ENCODE data around the gene SORCS3.

The SORCS3 gene

DNA sequence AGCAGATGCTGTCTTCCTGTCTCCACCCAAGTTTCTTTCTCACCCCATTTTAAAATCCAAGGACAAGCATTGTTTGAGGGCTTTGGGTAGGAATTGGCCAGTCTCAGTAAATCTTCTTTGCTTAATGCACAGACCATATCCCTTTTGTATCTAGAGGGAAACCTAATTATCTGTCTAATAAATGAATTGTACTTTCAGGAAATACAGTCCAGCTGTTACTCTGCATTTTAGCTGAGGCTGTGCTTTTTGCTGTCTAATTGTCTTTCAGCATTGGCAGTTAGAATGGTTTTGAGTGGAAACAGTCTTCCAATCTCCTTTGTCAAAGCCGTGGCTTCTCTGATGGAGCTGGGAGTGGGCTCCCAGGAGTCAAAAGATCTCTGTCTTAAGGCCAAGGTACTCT lies 388.2 kb downstream of the SORCS3 start:
- no peak for DNase-seq

DNA sequence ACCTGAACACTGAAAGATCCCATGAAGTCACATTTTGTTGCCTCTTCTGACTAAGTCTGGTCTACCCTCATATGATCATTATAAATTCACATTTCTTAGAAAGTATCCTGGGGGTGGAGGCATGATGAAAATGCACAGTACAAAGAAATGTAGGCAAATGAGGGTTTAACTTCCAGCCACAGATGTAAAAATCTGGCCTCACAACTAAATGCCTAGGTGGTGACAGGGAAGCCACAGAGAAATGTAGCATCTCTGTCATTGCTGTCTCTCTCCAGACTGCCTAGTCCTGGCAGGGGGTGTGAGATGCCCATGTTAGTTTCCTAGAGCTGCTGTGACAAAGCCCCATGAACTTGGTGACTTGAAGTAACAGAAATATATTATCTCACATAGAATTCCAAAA lies 395.9 kb downstream of the SORCS3 start:
- no peak for DNase-seq

DNA sequence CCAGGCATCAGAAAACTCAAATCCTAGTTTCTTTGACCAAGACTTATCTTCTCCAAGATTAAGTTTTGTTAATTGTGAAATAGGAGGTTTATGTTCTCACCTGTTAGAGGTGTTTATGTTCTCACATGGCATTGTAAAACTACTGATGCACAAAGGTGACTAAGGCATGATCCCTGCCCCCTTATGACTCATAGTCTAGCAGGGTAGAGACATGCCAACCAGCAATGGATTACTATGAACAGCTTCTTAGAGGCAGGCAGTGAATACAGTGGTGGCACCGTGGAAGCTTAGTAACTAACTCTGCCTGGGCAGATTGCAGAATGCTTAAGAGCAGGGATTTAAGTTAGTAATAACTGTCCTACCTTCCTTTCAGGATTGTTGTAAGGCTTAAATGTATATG lies 400.9 kb downstream of the SORCS3 start:
- no peak for DNase-seq

DNA sequence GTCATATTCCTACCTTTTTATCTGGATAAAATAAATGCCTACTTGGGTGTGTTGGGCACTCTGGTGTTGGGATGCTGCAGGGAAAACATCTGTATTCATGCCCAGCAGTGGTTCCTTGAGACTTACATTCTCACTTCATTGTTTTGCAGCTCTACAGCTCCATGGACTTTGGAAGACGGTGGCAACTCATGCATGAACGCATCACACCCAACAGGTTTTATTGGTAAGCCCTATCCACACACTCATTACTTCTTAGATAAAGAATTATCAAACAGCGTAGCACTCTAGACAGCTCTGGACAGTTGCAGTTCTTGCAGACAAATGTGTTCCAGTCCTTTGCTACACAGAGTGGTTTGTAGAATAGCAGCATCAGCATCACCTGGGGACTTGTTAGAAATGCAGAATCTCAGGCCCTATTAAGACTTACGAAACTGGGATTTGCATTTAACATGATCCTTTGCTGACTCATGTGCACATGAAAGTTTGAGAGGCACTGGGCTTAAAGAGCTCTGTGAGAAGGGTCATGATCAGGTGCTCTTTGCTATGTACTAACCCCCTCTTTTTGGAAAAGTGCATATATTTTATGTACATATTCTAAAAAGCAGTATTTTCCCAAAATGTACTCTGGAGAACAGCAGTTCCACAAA lies 401.9 kb downstream of the SORCS3 start:
- no peak for DNase-seq

DNA sequence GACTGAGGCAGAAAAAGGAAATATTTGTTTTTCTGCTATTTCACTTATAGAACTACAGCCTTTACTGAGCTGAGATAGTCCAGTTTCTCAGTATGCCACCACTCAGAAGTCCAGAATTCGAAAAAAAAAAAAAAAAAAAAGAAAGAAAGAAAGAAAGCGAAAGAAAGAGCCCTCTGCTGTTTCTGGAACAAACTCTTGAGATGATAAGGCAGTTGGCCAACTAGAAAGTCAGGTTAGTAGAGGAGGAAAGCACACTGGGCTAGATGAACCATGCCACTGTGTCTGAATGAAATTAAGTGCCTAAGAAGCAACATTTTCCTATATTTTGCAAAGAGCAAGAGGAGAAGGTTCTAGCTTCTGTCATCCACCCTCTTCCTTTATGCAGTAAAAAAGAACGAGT lies 403.8 kb downstream of the SORCS3 start:
- DNase-seq = no peak

DNA sequence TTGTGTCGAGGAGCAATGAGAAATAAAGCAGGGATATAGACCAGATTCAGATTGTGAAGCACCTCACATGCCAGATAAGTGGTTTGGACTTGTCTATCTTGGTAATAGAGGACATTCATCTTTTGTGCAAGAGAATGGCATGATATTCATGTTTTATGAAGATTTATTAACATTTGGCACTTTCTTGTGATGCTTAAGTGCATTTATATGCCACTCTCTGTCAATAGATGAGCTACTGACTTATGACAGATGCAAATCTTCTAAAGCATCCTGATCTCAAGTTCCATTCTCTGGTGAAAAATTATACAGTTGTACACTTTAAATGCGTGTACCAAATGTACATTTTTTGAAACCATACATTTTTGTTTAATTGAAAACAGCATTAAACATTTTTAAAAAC lies 415.3 kb downstream of the SORCS3 start:
- DNase-seq = no peak

DNA sequence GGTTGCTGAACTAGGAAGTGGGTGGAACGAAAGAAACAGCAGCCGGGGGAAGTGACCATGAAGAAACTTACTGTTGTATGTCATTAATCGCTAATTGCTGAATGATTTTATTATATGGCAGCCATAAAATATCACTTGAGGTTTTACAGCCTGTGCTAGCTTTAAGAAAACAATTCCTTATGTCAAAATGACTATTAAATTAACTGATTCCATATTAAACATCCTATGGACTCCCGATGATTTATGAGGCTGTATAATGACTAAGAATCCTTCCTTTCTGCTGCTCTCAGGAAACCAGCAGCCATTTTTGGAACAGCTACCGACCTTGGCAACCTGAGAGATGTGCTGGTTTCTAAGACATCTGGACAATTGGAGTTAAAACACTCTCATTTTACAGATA lies 421.9 kb downstream of the SORCS3 start:
- no peak for DNase-seq

DNA sequence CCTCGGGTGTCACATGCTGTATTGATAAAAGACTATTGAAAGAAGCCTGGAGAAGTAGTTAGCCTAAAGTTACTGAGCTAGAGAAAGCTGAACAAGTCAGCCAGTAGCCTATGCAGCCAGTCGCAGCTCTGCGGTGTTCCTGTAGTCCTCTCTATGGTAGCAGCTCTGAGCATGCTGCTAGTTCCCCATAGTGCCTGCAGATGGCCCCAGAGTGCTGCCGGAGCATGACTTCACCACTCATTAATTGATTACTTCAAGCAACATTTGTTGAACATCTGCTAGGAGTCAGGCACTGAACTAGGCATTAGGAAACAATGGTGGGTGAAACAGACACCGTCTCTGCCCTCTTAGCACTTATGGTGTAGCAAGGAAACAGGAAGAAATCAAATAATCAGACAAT lies 422.7 kb downstream of the SORCS3 start:
- DNase-seq = peak; percentile 35

DNA sequence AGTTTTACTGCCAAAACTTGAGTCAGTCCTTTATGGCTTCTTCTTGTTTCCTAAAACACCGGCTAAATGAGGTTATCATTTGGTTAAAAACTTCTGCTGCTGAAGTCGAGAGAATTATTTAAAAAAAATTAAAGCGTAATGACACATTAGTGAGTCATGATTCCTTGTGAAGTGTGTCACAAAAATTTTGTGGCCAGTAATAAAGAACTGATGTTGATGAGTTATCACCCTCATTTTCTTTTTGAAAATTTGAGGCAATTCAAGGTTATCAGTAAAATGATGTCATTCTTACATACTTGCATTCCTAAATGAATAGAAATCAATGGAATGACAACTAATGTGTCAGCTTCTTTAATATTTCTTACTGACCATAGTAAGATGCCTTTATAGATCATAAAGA lies 427.4 kb downstream of the SORCS3 start:
- no peak for DNase-seq

DNA sequence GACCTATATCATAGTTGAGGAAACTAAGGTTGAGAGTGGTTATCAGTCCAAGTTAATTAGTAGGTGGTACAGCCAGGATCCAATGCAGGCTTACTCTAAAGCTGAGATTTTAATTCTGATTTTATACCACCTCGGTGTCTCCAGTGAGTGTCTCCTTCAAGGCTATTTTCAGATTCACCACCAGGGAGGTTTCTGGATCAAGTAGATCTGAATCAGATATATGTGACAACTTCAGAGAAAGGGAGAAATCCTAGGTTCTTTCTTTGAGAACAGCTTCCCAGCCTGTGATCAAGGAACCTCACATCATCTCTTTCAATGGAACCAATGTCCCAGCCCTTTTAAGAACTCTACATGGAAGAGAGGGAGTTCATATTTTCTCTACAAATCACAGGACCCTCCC lies 429.2 kb downstream of the SORCS3 start:
- DNase-seq = no peak

DNA sequence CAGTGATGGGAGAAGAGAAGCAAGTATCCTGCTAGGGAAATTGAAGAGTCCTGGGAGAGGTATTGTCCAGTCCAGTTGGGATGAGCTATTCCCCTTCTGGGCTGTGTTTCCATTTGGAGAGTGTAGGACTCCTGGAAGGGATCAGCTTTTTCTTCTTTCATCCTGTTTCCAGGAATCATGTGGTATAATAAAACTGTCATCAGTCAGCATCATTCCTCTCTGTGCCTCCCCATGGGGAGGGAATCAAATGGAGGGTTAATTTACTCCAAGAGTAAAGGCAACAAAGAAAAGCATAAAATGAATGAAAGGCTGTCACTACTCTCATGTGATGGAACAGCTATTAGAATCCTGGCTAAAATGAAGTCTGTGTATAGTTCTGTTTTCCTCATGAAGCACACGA lies 429.9 kb downstream of the SORCS3 start:
- no peak for DNase-seq

DNA sequence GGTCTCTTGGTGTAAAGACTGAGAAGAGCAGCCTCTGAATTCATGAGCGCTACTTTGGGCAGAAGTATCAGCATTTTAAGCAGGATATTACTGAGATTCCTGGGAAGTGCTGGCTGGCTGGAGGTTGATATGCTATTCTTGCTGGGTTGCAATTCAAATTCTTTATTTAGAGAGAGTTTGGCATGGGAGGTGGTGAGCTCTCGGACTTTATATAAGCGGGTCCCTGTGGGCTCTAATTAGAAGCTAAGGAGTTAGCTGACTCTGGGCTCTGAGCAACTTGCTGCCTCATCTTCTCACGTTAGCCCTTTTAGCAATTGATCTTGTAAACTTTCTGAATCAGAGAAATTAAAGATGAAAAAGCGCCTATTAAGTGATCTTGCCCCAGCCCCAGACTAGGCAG lies 430.9 kb downstream of the SORCS3 start:
- no peak for DNase-seq

DNA sequence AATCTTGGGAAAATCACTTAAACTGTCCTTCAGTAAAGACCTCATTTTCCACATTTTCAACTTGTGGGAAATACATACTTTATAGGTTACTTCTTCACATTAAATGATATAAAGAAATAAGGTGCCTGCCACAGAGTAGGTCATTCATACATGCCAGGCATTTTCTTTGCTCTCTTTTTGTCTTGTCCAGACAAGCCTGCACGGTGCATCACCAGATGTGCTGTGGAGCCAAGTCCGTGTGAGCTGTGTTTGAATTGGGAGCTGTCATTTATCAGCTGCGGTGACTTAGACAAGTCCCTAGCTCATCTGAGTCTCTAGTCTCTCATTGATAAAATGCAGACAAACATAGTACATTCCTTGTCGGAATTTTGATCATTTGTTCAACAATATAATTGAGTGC lies 432.9 kb downstream of the SORCS3 start:
- no peak for DNase-seq

DNA sequence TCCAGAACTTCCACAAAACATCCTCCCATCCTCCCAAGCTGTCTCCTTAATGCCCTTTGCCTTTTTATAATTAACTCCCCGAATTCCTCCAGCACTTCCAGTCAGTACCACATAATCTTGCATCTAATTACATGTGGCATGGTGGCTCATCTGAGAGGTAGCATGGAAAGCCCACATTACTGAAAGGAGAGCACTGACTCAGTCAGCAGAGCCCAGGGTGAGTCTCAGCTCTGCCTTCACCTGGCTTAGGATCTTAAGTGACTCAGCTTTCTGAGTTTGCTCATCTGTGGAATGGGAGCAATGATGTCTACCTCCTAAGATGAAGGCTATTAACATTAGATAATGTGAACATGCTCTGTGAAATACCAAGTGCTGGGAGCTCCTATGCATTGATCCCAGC lies 433.9 kb downstream of the SORCS3 start:
- DNase-seq = peak; percentile 1

DNA sequence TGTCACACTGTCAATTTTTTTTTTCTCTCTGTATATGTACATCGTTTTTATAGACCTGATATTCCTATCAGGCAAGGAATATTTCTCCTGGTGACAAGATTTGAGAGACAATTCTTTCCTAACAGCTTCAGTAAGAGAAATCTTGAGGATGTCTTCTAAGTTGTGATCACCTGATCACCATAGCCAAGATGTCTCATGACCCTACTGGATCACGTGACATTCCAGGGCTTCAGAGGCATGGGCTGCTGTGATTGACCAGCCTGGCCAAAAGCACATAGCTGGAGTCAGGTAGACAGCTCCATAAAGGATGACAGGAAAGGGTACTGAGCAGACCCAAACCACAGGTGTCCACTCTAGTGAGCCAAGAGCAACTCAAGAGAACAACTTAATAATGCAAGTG lies 444.9 kb downstream of the SORCS3 start:
- DNase-seq = no peak

DNA sequence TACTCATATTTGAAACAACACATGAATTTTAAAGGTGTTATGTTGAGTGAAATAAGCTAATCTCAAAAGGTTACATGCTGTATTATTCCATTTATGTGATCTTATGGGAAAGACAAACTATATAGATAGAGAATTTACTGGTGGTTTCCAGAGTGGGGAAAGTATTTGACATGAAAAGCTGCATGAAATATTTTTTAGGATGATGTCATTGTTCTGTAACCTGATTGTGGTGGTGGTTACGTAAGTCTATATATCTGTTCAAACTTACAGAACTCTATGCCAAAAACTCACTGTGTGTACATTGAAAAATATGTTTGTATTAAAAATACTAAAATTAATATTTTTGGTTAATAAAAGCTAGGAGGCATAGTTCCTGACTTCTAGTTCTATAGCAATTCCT lies 453.0 kb downstream of the SORCS3 start:
- no peak for DNase-seq

DNA sequence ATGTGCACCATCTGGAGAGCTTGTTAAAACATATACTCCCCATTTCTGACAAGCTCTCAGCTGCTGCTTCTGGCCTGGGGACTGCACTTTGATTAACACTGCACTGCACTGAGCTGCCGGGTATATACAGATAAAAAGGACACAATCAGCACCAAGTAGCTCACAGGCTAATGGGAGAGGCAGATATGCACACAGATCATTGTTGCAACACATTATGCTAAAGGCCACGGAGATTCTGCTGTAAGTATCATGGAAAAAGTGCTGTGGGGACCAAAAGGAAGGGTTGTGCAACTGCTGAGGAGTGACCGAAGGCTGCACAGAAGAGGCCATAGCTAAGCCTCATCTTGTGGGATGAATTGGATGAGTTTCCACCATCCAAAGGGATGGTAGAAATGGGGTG lies 455.2 kb downstream of the SORCS3 start:
- DNase-seq = no peak

DNA sequence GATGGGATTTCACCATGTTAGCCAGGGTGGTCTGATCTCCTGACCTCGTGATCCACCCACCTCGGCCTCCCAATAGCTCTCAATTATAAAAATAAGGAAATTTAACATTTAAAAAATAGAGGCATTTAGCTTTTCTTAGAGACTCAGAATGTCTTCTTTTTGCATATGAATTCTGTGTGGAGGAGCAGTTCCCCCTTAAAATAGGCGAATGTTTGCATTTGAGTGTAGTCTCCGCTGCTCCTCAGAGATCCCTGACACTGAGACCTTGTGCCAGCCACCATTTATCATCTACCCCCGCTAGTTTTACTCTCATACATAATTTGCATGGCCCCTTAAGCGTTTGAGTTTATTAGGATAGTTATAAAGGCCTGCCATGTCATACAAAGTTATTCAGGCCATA lies 461.9 kb downstream of the SORCS3 start:
- DNase-seq = no peak

DNA sequence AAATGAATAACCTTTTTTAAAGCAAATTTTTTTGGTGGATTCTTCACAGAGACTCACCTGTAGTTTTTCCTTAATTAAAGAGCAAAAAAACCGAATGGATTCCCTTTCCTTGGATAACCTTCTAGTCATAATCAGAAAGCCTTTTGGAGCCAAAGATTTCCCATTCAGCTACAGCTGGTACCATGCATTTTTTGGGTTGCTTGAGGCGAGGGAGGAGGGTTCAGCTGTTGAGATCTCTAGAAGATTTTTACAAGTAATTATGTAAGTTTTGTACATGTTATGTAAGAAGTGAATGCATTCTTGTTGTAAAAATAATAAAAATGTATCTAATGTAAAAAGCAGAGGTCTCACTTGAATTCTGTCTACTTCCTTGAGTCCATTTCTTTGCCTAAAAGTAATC lies 463.2 kb downstream of the SORCS3 start:
- DNase-seq = no peak

DNA sequence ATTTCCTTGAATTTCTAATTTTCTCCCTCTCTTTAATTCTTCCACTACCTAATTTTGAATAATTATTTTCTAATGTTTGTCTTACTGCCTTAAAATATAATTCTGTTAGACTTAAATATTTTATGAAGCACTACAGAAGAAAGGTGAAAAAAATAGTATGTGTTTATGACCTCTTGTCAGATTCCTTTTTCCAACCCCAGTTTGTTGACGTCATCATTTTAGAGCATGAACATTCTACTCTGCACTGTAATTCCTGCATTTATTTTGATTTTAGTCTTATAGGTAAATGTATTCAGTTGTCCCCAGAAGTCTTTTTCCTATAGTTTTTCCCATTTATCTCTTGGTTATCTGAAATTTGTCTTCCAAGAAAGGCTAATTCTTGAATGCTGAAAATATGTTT lies 468.1 kb downstream of the SORCS3 start:
- no peak for DNase-seq

DNA sequence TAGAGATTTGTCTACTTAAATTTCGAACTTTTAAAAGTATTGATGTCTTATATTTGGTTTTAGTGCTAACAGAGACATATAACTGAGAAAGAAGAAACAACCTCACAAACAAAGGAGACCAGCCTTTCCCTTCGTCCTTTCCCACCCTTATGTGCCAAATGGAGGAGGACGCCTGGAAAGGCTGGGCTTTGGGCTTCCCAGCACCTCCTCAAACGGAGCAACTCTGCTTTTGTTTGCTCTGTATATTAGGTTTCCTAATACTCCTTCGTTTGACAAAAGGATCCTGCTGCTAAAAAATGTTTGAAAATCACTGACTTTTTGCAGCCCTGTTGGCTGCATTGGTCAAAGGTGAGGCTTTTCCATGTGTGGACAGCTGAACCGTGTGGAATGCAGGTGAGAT lies 471.8 kb downstream of the SORCS3 start:
- no peak for DNase-seq

DNA sequence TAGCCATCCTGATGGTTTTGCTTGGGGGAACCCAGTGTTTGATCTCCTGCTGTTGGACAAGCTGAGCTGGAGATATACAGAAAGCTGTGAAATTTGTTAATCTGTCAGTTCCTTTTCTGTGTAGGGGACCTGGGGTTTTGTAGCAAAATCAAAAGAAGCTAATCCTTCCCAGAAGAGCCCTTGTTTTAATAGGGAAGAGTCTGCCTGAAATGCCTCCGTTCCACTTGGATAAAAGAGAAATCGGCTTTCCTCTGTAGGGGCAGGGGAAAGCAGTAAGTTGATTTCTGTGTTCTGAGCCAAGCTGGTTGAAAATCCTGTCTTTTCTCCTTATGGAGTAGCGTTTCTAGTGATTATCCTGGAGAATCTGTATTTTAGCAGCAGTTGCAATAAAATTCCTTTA lies 472.6 kb downstream of the SORCS3 start:
- DNase-seq = no peak

DNA sequence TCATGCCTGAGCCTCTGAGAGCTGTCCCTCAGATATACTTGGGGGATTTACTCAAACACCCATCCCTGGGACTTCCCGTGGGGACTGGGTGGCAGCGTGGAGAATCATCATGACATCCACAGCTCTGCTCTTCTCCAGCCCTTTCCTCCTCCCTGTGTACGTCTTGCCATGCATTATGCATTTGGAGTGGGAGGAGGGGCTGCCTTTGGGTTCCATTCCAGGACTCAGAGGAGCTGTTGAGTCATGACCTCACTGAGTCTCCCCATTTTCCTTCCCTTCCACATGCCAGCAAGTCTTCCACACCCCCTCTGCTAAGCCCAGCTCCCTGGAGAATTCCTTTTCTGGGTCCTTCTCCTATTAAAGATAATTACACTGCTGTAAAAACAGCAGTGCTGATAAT lies 480.7 kb downstream of the SORCS3 start:
- no peak for DNase-seq

DNA sequence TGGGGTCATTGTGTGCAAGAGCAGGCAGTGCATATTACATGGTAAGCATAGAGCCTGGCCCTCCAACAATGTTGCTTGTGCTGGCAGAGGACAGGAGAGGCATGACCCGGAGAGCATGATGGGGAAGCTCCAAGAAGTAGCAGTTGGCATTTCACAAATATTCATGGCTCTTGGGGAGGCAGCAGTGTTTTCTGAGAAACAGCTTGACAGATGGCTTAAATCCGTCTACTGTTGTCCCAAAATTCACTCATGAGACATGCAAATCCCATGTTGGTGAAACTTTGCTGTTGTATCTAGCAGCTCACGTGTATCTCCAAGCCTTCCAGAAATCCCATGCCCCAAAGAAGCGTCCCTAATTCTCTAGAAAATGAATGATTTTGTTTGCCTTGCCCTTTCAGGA lies 487.0 kb downstream of the SORCS3 start:
- DNase-seq = no peak

DNA sequence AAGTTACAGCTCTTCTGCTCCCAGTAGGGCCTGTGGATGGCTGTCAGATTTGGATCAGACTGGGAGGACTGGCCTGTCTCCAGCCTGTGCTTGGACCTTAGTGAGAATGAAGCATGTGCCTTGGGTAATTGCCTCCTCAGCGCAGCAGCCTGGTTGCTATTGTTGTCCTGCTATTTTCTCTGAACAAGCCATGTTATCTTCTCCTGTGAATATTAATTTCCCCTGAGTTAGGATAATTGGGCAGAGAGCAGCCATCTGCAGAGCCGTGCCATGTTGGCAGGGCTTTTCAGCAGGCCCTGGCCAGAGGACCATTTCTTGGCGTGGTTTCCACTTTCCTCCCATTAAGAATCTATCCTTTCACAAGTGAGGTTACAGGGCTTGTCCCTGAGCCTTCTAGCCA lies 497.3 kb downstream of the SORCS3 start:
- no peak for DNase-seq

DNA sequence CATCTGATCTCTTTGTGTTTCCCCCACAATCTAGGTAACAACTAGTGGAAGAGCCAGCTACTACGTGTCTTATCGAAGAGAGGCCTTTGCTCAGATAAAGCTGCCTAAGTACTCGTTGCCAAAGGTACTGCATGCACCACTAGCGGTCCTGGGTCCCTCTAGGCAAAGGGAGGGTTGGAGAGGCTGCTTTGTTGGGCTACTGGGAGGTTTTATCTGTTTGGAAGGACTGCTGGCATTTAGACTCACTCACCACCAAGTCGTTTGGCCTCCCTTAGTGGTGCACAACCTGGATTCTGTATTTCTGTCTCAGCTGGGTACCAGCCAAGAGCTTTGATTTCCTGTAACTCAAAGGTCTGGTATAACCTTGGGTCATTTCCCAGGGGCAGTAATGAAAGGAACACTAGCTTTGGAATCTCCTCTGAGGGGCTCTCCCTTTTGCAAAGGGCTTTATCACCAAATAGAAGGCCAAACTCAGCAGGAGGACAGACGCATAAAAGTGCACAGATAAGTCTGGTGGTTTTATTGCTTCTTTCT lies 498.3 kb downstream of the SORCS3 start:
- DNase-seq = no peak
